T-helper 2 cell treated with Interferon-gamma antibody and Interleukin-4, amounts not matched to agents 5 μg/mL and 100 μg/mL, for 36 hours (primary cell): Measurements from ENCODE around the gene FGD3.

Experiments
- DNase-seq: peaks from one replicate; pipeline ENCODE4 v3.0.0; 2021; ENCODE audit warnings: low spot score
- H3K27ac Mint-ChIP-seq: one replicate; pipeline ENCODE4 v1.8.0; 2021; ENCODE audit warnings: mild to moderate bottlenecking, mixed read lengths
- H3K27me3 Mint-ChIP-seq: one replicate; pipeline ENCODE4 v1.8.0; 2021; ENCODE audit warnings: low read depth, mixed read lengths
- H3K36me3 Mint-ChIP-seq: one replicate; pipeline ENCODE4 v1.8.0; 2021; ENCODE audit warnings: low read depth, mixed read lengths
- H3K4me1 Mint-ChIP-seq: one replicate; pipeline ENCODE4 v1.8.0; 2021; ENCODE audit warnings: low read depth, mixed read lengths
- H3K4me3 Mint-ChIP-seq: one replicate; pipeline ENCODE4 v1.8.0; 2022; ENCODE audit warnings: mild to moderate bottlenecking, moderate library complexity, mixed read lengths
- H3K9me3 Mint-ChIP-seq: one replicate; pipeline ENCODE4 v1.8.0; 2021; ENCODE audit warnings: mixed read lengths

Gene FGD3

DNA sequence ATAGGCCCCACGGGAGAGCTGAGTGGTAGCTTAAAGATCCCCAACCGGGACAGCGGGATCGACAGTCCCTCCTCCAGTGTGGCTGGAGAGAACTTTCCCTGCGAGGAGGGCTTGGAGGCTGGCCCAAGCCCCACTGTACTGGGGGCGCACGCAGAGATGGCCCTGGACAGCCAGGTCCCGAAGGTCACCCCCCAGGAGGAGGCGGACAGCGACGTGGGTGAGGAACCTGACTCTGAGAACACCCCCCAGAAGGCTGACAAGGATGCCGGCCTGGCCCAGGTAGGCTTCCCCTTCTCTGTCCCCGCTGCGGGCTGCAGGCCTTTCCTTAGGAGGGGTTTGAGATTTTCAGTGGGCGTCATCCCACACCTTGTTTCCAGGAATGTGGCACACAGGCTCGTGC is 29.1 kb downstream of the FGD3 start:
- peaks cover 59% of the 10 kb centered on the region for H3K4me1 Mint-ChIP-seq
- peaks cover 77% of the 10 kb centered on the region for H3K36me3 Mint-ChIP-seq
- DNase-seq, result no peak
- no peak overlapping the region for H3K27ac Mint-ChIP-seq
- H3K4me3 Mint-ChIP-seq, result no peak overlapping the region
- no peaks in the 10 kb centered on the region for H3K27me3 Mint-ChIP-seq
- H3K9me3 Mint-ChIP-seq, result peaks cover 8% of the 10 kb centered on the region

- Mint-ChIP-seq H3K36me3 (peaks cover 79% of the 10 kb centered on the region), H3K4me3 (peak overlapping the region; percentile 32), H3K4me1 (peaks cover 58% of the 10 kb centered on the region), H3K27ac (peak overlapping the region; percentile 46), H3K9me3 (peaks cover 16% of the 10 kb centered on the region), H3K27me3 (no peaks in the 10 kb centered on the region)
- no peak for DNase-seq
These were observed 30.0 kb downstream of the FGD3 start for GRCh38 chr9:92977279-92977678.

DNA sequence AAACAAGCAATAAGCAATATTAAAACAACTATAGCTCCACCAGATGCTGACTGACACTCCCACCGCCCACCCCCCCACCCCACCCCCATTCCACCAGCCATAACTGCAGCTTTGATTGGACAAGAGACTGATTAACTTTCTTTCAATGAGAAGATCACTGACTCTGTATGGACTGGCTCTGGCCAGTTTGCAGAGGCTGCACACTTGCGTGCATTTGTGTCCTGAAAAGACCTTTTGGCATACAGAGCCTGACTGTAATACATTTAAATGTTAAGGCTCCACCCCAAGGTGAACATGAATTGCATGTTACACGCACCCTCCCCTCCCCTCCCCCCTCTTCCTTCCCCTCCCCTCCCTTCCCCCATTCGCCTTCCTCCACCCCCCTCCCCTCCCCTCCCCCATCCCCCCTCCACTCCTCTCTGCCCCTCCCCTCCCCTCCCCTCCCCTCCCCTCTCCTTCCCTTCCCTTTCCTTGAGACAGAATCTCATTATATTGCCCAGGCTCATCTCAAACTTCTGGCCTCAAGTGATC is 31.1 kb downstream of the FGD3 start:
- H3K27me3 Mint-ChIP-seq, result no peaks in the 10 kb centered on the region
- H3K4me1 Mint-ChIP-seq, result peaks cover 48% of the 10 kb centered on the region
- peaks cover 21% of the 10 kb centered on the region for H3K9me3 Mint-ChIP-seq
- DNase-seq, result no peak
- H3K36me3 Mint-ChIP-seq, result peaks cover 80% of the 10 kb centered on the region
- peak overlapping the region; percentile 74 for H3K27ac Mint-ChIP-seq
- H3K4me3 Mint-ChIP-seq, result peak overlapping the region; percentile 43

GRCh38 chr9:92979283-92980056 is 32.1 kb downstream of the FGD3 start:
- H3K27ac Mint-ChIP-seq, result peak overlapping the region; percentile 83

DNA sequence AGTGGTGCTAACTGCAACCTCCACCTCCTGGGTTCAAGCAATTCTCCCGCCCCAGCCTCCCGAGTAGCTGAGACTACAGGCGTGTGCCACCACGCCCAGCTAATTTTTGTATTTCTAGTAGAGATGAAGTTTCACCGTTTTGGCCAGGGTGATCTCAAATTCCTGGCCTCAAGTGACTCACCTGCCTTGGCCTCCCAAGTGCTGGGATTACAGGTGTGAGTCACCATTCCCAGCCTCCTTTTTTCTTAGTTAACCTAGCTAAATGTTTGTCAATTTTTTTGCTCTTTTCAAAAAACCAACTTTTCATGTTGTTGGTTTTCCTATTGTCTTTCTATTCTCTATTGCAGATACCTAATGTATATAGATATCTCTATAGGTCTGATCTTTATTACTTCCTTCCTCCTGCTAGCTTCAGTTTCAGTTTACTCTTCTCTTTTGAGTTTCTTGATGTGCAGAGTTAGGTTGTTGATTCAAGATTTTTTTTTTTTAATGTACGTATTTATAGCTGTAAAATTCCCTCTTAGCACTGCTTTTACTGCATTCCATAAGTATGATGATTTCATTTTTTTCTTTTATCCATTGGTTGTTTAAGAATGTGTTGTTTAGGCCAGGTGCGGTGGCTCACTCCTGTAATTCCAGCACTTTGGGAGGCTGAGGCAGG is 32.9 kb downstream of the FGD3 start:
- peak overlapping the region; percentile 83 for H3K27ac Mint-ChIP-seq
- peaks cover 84% of the 10 kb centered on the region for H3K36me3 Mint-ChIP-seq

More at GRCh38 chr9:92979283-92980056, 32.1 kb downstream of the FGD3 start:
- DNase-seq, result no peak
- H3K27me3 Mint-ChIP-seq, result no peaks in the 10 kb centered on the region
- peak overlapping the region; percentile 75 for H3K4me3 Mint-ChIP-seq
- peaks cover 38% of the 10 kb centered on the region for H3K4me1 Mint-ChIP-seq
- peaks cover 80% of the 10 kb centered on the region for H3K36me3 Mint-ChIP-seq
- H3K9me3 Mint-ChIP-seq, result peaks cover 31% of the 10 kb centered on the region

GRCh38 chr9:92982130-92982529 is 34.8 kb downstream of the FGD3 start:
- H3K9me3 Mint-ChIP-seq, result peaks cover 34% of the 10 kb centered on the region
- no peak for DNase-seq
- H3K36me3 Mint-ChIP-seq, result peaks cover 87% of the 10 kb centered on the region
- no peaks in the 10 kb centered on the region for H3K27me3 Mint-ChIP-seq
- peaks cover 46% of the 10 kb centered on the region for H3K4me1 Mint-ChIP-seq
- peak overlapping the region; percentile 1 for H3K27ac Mint-ChIP-seq
- H3K4me3 Mint-ChIP-seq, result no peak overlapping the region

More for the DNA sequence above, 32.9 kb downstream of the FGD3 start:
- peaks cover 34% of the 10 kb centered on the region for H3K9me3 Mint-ChIP-seq
- DNase-seq, result no peak
- H3K4me1 Mint-ChIP-seq, result peaks cover 38% of the 10 kb centered on the region
- peak overlapping the region; percentile 75 for H3K4me3 Mint-ChIP-seq
- H3K27me3 Mint-ChIP-seq, result no peaks in the 10 kb centered on the region

- Mint-ChIP-seq H3K4me1 (peaks cover 52% of the 10 kb centered on the region), H3K4me3 (no peak overlapping the region), H3K36me3 (peaks cover 90% of the 10 kb centered on the region), H3K9me3 (peaks cover 34% of the 10 kb centered on the region), H3K27ac (no peak overlapping the region), H3K27me3 (no peaks in the 10 kb centered on the region)
- no peak for DNase-seq
These were observed 36.8 kb downstream of the FGD3 start for GRCh38 chr9:92983984-92984589.

DNA sequence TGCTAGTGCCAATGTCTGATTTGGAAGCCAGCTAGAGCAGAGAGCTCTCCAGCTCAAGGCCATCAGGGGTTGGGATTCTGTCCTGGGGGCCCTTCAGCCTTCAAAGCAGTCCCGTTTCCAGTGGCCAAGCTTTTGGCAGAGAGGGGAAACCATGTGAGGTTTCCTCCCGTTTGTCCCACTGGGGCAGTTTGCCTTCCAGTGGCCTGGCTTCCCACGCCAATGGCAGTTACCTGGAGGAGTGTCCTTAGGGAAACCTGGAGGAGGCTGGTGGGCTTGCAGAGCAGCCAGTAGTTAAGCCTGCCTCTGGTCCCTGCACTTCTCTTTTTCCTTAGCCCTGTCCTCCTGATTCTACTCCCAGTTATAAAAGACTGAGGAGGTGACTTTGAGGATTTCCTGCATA is 37.7 kb downstream of the FGD3 start:
- Mint-ChIP-seq H3K4me3 (no peak overlapping the region), H3K36me3 (peaks cover 91% of the 10 kb centered on the region), H3K27ac (no peak overlapping the region), H3K4me1 (peaks cover 50% of the 10 kb centered on the region), H3K9me3 (peaks cover 34% of the 10 kb centered on the region), H3K27me3 (no peaks in the 10 kb centered on the region)
- no peak for DNase-seq

GRCh38 chr9:92986176-92987119 is 39.1 kb downstream of the FGD3 start:
- Mint-ChIP-seq H3K27ac (peak overlapping the region; percentile 68), H3K4me1 (peaks cover 51% of the 10 kb centered on the region), H3K4me3 (peak overlapping the region; percentile 8), H3K27me3 (no peaks in the 10 kb centered on the region), H3K36me3 (peaks cover 91% of the 10 kb centered on the region), H3K9me3 (peaks cover 30% of the 10 kb centered on the region)
- DNase-seq, result no peak

GRCh38 chr9:92988215-92988768 is 41.0 kb downstream of the FGD3 start:
- peaks cover 30% of the 10 kb centered on the region for H3K9me3 Mint-ChIP-seq
- H3K4me3 Mint-ChIP-seq, result peak overlapping the region; percentile 47
- no peaks in the 10 kb centered on the region for H3K27me3 Mint-ChIP-seq
- H3K4me1 Mint-ChIP-seq, result peaks cover 49% of the 10 kb centered on the region
- peaks cover 90% of the 10 kb centered on the region for H3K36me3 Mint-ChIP-seq
- no peak for DNase-seq
- peak overlapping the region; percentile 82 for H3K27ac Mint-ChIP-seq

GRCh38 chr9:92989561-92989960 is 42.2 kb downstream of the FGD3 start:
- no peak for DNase-seq
- Mint-ChIP-seq H3K4me3 (no peak overlapping the region), H3K9me3 (peaks cover 29% of the 10 kb centered on the region), H3K27me3 (no peaks in the 10 kb centered on the region), H3K27ac (peak overlapping the region; percentile 33), H3K4me1 (peaks cover 50% of the 10 kb centered on the region), H3K36me3 (peaks cover 91% of the 10 kb centered on the region)

GRCh38 chr9:92990461-92990860 is 43.1 kb downstream of the FGD3 start:
- H3K9me3 Mint-ChIP-seq, result peaks cover 32% of the 10 kb centered on the region
- H3K27me3 Mint-ChIP-seq, result no peaks in the 10 kb centered on the region
- DNase-seq, result no peak
- no peak overlapping the region for H3K4me3 Mint-ChIP-seq
- no peak overlapping the region for H3K27ac Mint-ChIP-seq
- H3K36me3 Mint-ChIP-seq, result peaks cover 89% of the 10 kb centered on the region
- H3K4me1 Mint-ChIP-seq, result peaks cover 53% of the 10 kb centered on the region

- peaks cover 53% of the 10 kb centered on the region for H3K4me1 Mint-ChIP-seq
- peaks cover 92% of the 10 kb centered on the region for H3K36me3 Mint-ChIP-seq
- DNase-seq, result no peak
- no peak overlapping the region for H3K27ac Mint-ChIP-seq
- no peak overlapping the region for H3K4me3 Mint-ChIP-seq
- peaks cover 52% of the 10 kb centered on the region for H3K9me3 Mint-ChIP-seq
- no peaks in the 10 kb centered on the region for H3K27me3 Mint-ChIP-seq
These were observed 45.2 kb downstream of the FGD3 start for GRCh38 chr9:92992549-92992948.
